Measurements from ENCODE around the gene HRH3.

DNA sequence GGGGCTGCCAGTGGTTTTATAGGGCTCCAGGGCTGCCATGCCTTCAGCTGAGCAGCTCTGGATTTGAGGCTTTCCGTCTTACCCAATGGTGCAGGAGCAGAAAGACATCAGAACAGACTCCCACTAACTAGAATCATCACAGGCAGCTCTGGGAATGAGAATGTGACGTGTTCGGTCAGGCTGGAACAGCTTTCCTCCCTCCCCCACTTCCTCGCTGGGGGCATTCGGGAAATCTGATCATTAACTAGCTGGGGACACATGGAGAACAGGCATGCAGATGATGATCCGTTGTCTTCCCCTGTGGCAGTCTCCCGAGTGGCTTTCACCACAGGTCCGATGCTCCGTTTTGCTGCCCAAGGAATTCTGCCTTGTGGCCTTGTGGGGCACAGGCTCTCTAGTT, 42.8 kb downstream of the HRH3 start:
- TF ChIP-seq POLR2AphosphoS5 (IDR thresholded peaks at IDR 0.05; ENCODE audit: low read depth, low read length) (no peak), TAF1 (IDR thresholded peaks at IDR 0.05; ENCODE audit: low read depth, low read length) (no peak), POLR2A (IDR thresholded peaks at IDR 0.05; ENCODE audit: low read depth, low read length) (no peak), POU2F2 (IDR thresholded peaks at IDR 0.05; ENCODE audit: low read depth, low read length) (no peak), SPI1 (IDR thresholded peaks at IDR 0.05; ENCODE audit: low read depth, low read length) (no peak)

All from GM12891 (cell line).